Small intestine (tissue), 7 donors: Measurements from ENCODE around the gene DEPDC5. TPM values are rescaled to one million over a fixed set of nuclear protein-coding genes. Genes with fewer than 3 reads are reported as not detected.
"Not testable (repeated sequence)": the region's sequence is repeated elsewhere in the genome, so short reads cannot be mapped to it uniquely, and the experiment has no call there.

Experiments used
- DNase-seq, 2 donors: peaks; one replicate each; pipeline versions ENCODE4 v3.0.0 to v3.0.0-alpha.2; 2013
- FAIRE-seq: peaks from 2 replicates; lab custom pipeline; 2012; peaks lifted over from hg19 to GRCh38; lab: Jason Lieb, UNC
- H3K27ac ChIP-seq, 3 donors: one replicate each; pipeline ENCODE4 v1.5.1; 2013; ENCODE audit warnings: low read length in 2 of 3, mild to moderate bottlenecking in 2 of 3, control low read depth in 1 of 3, inconsistent platforms in 1 of 3, low read depth in 1 of 3, moderate library complexity in 1 of 3
- H3K27me3 ChIP-seq, 3 donors: one replicate each; pipeline ENCODE4 v1.6.1; 2013; ENCODE audit warnings: low read length in 3 of 3, inconsistent platforms in 1 of 3; ENCODE audit not compliant: control insufficient read depth in 3 of 3, insufficient read depth in 3 of 3
- H3K36me3 ChIP-seq, 3 donors: one replicate each; pipeline ENCODE4 v1.6.1; 2013; ENCODE audit warnings: low read length in 3 of 3, inconsistent platforms in 1 of 3, low read depth in 1 of 3, mild to moderate bottlenecking in 1 of 3, moderate library complexity in 1 of 3; ENCODE audit not compliant: control insufficient read depth in 3 of 3, insufficient read depth in 2 of 3
- H3K4me1 ChIP-seq, 3 donors: one replicate each; pipeline ENCODE4 v1.6.1; 2013; ENCODE audit warnings: low read length in 2 of 3, inconsistent platforms in 1 of 3, low read depth in 1 of 3, mild to moderate bottlenecking in 1 of 3, moderate library complexity in 1 of 3; ENCODE audit not compliant: control insufficient read depth in 3 of 3, insufficient read depth in 2 of 3
- H3K4me3 ChIP-seq, 3 donors: one replicate each; pipeline ENCODE4 v1.5.1; 2013; ENCODE audit warnings: low read length in 3 of 3, control low read depth in 1 of 3, inconsistent platforms in 1 of 3, low read depth in 1 of 3, mild to moderate bottlenecking in 1 of 3, moderate library complexity in 1 of 3
- H3K9me3 ChIP-seq, 2 donors: one replicate each; pipeline ENCODE4 v1.6.1; 2013; ENCODE audit warnings: low read depth in 1 of 2, low read length in 1 of 2; ENCODE audit not compliant: control insufficient read depth in 2 of 2, insufficient read depth in 1 of 2
- WGBS, 3 donors: extraction: QIAGEN DNeasy Blood & Tissue Kit; methylation state at CpG; one replicate each; pipeline ENCODE4 v1.1.7; 2013; 5-methylcytosine and 5-hydroxymethylcytosine counted together
- polyA plus RNA-seq, 4 donors: library from polyadenylated mRNA; stranded (reverse) in 3 of 4; unstranded in 1 of 4; fragments of 200-250 nt in 3 of 4; fragments of 120-200 nt in 1 of 4; gene quantifications; one replicate each; pipeline versions ENCODE4 v1.2.1 to v1.2.3, GENCODE V29; 2013
- donor health status: healthy with polysubstance abuse.
- donor health status: control.
- donor health status: control.
- donor health status: Bipolar disorder and iron deficiency.
- donor health status: healthy.

Gene DEPDC5
- polyA plus RNA-seq, 4 donors = 11.1 to 15.2 (median 13.2) TPM

GRCh38 chr22:31750365-31751284 is 3.2 kb upstream of the DEPDC5 start:
- DNase-seq = no peak

GRCh38 chr22:31752096-31752847 is 1.5 kb upstream of the DEPDC5 start:
- DNase-seq (no peak), FAIRE-seq (no peak)
- Histone ChIP-seq H3K4me1 (peaks cover 2 to 23% (median 4%) of the 10 kb centered on the region in 3 donors), H3K27ac (peak overlapping the region in 2 of 3 donors; percentile 95 to 100), H3K4me3 (no peak overlapping the region), H3K36me3 (peaks cover 0 to 2% (median under 1%) of the 10 kb centered on the region in 3 donors), H3K27me3 (no peaks in the 10 kb centered on the region), H3K9me3 (no peaks in the 10 kb centered on the region)
- 77 to 84% (median 84%) methylated on average over 7 of the region's 7 CpGs for WGBS, 3 donors

More at GRCh38 chr22:31750365-31751284, 3.2 kb upstream of the DEPDC5 start:
- Histone ChIP-seq H3K9me3 (no peaks in the 10 kb centered on the region), H3K27ac (peak overlapping the region; percentile 30 to 51 (median 39)), H3K36me3 (peaks cover 0 to 8% (median 0%) of the 10 kb centered on the region in 3 donors), H3K4me3 (peak overlapping the region in 2 of 3 donors; percentile 24 to 85), H3K4me1 (peaks cover 2 to 23% (median 5%) of the 10 kb centered on the region in 3 donors), H3K27me3 (no peaks in the 10 kb centered on the region)
- 66 to 67% (median 66%) methylated on average over 16 of the region's 16 CpGs for WGBS, 3 donors
- no peak for FAIRE-seq

DNA sequence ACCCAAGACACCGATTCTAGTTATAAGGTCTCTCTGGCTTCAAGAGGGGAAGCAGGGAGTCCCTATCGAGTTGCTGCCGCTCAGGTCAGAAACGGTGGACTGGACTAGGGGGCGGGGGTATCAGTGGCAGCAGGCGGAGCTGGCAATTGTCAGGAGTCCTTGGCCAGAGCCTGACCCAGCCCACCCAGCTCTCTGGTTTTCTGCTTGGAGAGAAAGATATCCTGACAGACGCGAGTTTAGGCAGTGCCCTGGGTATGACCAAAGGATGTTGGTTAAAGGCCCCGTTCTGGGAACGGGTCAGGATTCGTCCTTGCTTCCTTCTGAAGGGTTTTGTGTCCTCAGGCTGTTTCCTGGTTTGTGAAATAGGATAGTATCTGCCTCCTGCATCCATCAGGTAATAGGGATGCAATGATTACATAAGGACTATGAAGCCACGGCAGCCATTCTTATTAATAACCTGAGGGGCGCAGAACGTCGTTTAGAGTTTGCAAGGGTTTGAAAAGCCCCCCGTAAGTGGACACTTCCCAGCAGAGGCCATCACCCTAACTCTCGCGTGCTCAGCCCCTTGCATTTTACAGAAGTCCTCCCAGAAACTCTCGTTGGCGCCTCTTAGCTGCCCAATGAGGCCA is 700 bp upstream of the DEPDC5 start:
- Histone ChIP-seq H3K27ac (peak overlapping the region; percentile 85 to 100 (median 95)), H3K4me3 (peak overlapping the region; percentile 31 to 57 (median 35)), H3K27me3 (no peaks in the 10 kb centered on the region), H3K9me3 (no peaks in the 10 kb centered on the region), H3K4me1 (peaks cover 2 to 23% (median 3%) of the 10 kb centered on the region in 3 donors), H3K36me3 (peaks cover 0 to 3% (median 1%) of the 10 kb centered on the region in 3 donors)
- peak; percentile 39 to 79 for DNase-seq
- FAIRE-seq = no peak
- WGBS, 3 donors = 9 to 23% (median 9%) methylated on average over 20 of the region's 20 CpGs

DNA sequence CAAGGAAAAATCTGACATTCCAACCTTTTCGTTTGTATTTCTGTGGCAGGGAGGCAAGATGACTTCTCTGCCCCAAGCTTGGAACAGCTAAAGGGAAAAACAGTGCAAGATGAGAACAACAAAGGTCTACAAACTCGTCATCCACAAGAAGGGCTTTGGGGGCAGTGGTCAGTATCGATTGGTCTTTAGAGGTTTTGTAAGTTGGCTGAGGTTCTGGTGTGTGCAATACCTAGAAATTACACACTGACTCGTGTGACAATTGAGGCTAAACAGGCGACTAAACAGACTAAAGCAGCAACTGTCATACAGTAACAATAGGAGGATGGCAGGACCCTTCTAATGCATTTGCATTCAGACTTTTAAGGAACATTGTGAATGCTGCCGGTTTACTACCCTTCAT is 994 bp downstream of the DEPDC5 start:
- H3K36me3 ChIP-seq = peaks cover 0 to 15% (median 5%) of the 10 kb centered on the region in 3 donors
- H3K4me3 ChIP-seq = peak overlapping the region in 2 of 3 donors; percentile 70 to 95
- H3K27me3 ChIP-seq = no peaks in the 10 kb centered on the region
- DNase-seq = no peak
- peaks cover 2 to 23% (median 3%) of the 10 kb centered on the region in 3 donors for H3K4me1 ChIP-seq
- no peaks in the 10 kb centered on the region for H3K9me3 ChIP-seq
- WGBS, 3 donors = 9 to 33% (median 17%) methylated on average over 6 of the region's 6 CpGs
- no peak for FAIRE-seq
- H3K27ac ChIP-seq = peak overlapping the region; percentile 51 to 87 (median 78)

DNA sequence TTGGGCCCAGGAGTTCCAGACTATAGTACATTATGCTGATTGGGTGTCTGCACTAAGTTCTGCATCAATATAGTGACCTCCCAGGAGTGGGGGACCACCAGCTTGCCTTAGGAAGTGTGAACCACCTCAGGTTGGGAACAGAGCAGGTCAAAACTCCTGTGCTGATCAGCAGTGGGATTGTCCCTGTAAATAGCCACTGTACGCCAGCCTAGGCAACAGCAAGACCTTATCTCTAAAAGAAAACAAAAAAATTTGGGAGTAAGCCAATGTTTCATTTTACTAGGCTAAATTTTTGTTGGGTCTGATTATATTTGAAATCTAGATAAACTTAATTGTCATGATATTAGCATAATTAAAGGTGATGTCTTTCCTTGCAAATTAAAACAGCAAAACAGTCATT is 3.4 kb downstream of the DEPDC5 start:
- Histone ChIP-seq H3K4me3 (no peak overlapping the region), H3K9me3 (no peaks in the 10 kb centered on the region), H3K36me3 (peaks cover 3 to 23% (median 8%) of the 10 kb centered on the region in 3 donors), H3K27me3 (no peaks in the 10 kb centered on the region), H3K4me1 (peaks cover 2 to 18% (median 3%) of the 10 kb centered on the region in 3 donors), H3K27ac (no peak overlapping the region)
- 25 to 67% (median 54%) methylated on average over 1 of the region's 1 CpG for WGBS, 3 donors
- DNase-seq (no peak), FAIRE-seq (no peak)

DNA sequence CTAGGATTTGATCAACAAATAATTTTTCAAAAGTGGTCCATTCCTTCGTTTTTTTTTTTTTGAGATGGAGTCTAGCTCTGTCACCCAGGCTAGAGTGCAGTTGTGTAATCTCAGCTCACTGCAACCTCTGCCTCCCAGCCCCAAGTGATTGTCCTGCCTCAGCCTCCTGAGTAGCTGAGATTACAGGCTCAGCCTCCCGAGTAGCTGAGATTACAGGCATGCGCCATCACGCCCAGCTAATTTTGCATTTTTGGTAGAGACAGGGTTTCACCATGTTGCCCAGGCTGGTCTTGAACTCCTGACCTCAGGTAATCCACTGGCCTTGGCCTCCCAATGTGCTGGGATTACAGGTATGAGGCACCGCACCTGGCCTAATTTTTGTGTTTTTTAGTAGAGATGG is 5.0 kb downstream of the DEPDC5 start:
- not testable (repeated sequence) for H3K27ac ChIP-seq, H3K4me3 ChIP-seq, DNase-seq, H3K4me1 ChIP-seq, H3K27me3 ChIP-seq, H3K9me3 ChIP-seq, FAIRE-seq
- WGBS, 3 donors = 86 to 91% (median 89%) methylated on average over 5 of the region's 5 CpGs
- H3K36me3 ChIP-seq = peaks cover 3 to 32% (median 8%) of the 10 kb centered on the region in 3 donors

DNA sequence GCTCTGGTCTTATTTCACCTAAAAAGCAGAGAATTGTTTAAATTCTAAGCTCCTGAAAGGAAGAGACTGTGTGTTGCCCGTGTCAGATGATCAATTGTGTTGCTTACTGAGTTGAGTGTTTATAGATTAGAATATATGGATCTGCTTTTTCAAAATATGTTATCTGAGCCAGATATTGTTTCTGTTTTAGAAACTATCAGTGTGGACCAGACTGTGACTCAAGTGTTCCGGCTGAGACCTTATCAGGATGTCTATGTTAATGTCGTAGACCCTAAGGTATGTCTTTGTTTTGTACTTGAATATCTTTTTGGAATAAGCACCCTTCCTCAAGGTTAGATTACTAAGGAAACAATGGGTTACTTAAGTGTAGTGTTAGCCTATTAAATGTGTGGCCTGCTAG is 11.0 kb downstream of the DEPDC5 start:
- no peak for FAIRE-seq
- peaks cover 3 to 41% (median 15%) of the 10 kb centered on the region in 3 donors for H3K36me3 ChIP-seq
- 96 to 98% (median 97%) methylated on average over 3 of the region's 3 CpGs for WGBS, 3 donors

More for the DNA sequence above, 11.0 kb downstream of the DEPDC5 start:
- H3K4me3 ChIP-seq = no peak overlapping the region
- H3K4me1 ChIP-seq = no peaks in the 10 kb centered on the region
- no peak overlapping the region for H3K27ac ChIP-seq
- no peaks in the 10 kb centered on the region for H3K9me3 ChIP-seq
- DNase-seq = no peak
- H3K27me3 ChIP-seq = no peaks in the 10 kb centered on the region
